Stimulated activated CD8-positive, alpha-beta memory T cell treated with anti-CD3 and anti-CD28 coated beads, Interleukin-7, amount 100 ng/mL, for 4 hours (primary cell): ENCODE data around the gene TNFRSF11A.

Experiments used
- DNase-seq, 2 donors: peaks; one replicate each; pipeline ENCODE4 v3.0.0-alpha.2; 2020; ENCODE audit warnings: low read depth in 2 of 2

TNFRSF11A gene

GRCh38 chr18:62343316-62343715 is 18.2 kb downstream of the TNFRSF11A start:
- DNase-seq = no peak

- no peak for DNase-seq
Observed at GRCh38 chr18:62345909-62346308, 20.8 kb downstream of the TNFRSF11A start.

GRCh38 chr18:62346333-62347088 is 21.4 kb downstream of the TNFRSF11A start:
- no peak for DNase-seq

GRCh38 chr18:62347089-62347506 is 22.0 kb downstream of the TNFRSF11A start:
- no peak for DNase-seq

- no peak for DNase-seq
Observed at GRCh38 chr18:62348474-62348873, 23.4 kb downstream of the TNFRSF11A start.

GRCh38 chr18:62353170-62353569 is 28.1 kb downstream of the TNFRSF11A start:
- DNase-seq = no peak

- DNase-seq = no peak
Observed at GRCh38 chr18:62354151-62354550, 29.0 kb downstream of the TNFRSF11A start.

GRCh38 chr18:62357079-62357719 is 32.1 kb downstream of the TNFRSF11A start:
- no peak for DNase-seq

GRCh38 chr18:62360805-62361204 is 35.7 kb downstream of the TNFRSF11A start:
- no peak for DNase-seq

- DNase-seq = no peak
Observed at GRCh38 chr18:62361288-62361687, 36.2 kb downstream of the TNFRSF11A start.

- no peak for DNase-seq
Observed at GRCh38 chr18:62364558-62364957, 39.4 kb downstream of the TNFRSF11A start.

- DNase-seq = no peak
Observed at GRCh38 chr18:62365420-62365819, 40.3 kb downstream of the TNFRSF11A start.

GRCh38 chr18:62366992-62367391 is 41.9 kb downstream of the TNFRSF11A start:
- no peak for DNase-seq

GRCh38 chr18:62368100-62368499 is 43.0 kb downstream of the TNFRSF11A start:
- DNase-seq = no peak

- DNase-seq = no peak
Observed at GRCh38 chr18:62369129-62369644, 44.1 kb downstream of the TNFRSF11A start.

GRCh38 chr18:62370366-62370765 is 45.3 kb downstream of the TNFRSF11A start:
- DNase-seq = no peak

- no peak for DNase-seq
Observed at GRCh38 chr18:62371436-62371835, 46.3 kb downstream of the TNFRSF11A start.

- no peak for DNase-seq
Observed at GRCh38 chr18:62372156-62372555, 47.0 kb downstream of the TNFRSF11A start.

- no peak for DNase-seq
Observed at GRCh38 chr18:62372882-62373281, 47.8 kb downstream of the TNFRSF11A start.

GRCh38 chr18:62374410-62374965 is 49.4 kb downstream of the TNFRSF11A start:
- no peak for DNase-seq

- no peak for DNase-seq
Observed at GRCh38 chr18:62377131-62377807, 52.2 kb downstream of the TNFRSF11A start.

GRCh38 chr18:62379051-62379450 is 53.9 kb downstream of the TNFRSF11A start:
- DNase-seq = no peak
